Skeletal muscle tissue (tissue), 4 donors: ENCODE measurements around the gene PHACTR1. TPM values are rescaled to one million over a fixed set of nuclear protein-coding genes. Genes with fewer than 3 reads are reported as not detected.

Source experiments
- H3K27ac ChIP-seq: one replicate; pipeline ENCODE4 v1.7.0; 2013; ENCODE audit warnings: mild to moderate bottlenecking, low read depth, low read length, inconsistent platforms
- H3K27me3 ChIP-seq, 3 donors: one replicate each; pipeline ENCODE4 v1.7.0; 2013; ENCODE audit warnings: low read length in 3 of 3; ENCODE audit not compliant: control insufficient read depth in 3 of 3, insufficient read depth in 3 of 3
- H3K36me3 ChIP-seq, 3 donors: one replicate each; pipeline ENCODE4 v1.7.0; 2013; ENCODE audit warnings: low read length in 3 of 3; ENCODE audit not compliant: control insufficient read depth in 3 of 3, insufficient read depth in 3 of 3
- H3K4me1 ChIP-seq, 3 donors: one replicate each; pipeline ENCODE4 v1.7.0; 2013; ENCODE audit warnings: low read length in 3 of 3, mild to moderate bottlenecking in 3 of 3; ENCODE audit not compliant: control insufficient read depth in 3 of 3, insufficient read depth in 3 of 3
- H3K4me3 ChIP-seq, 3 donors: one replicate each; pipeline ENCODE4 v1.7.0; 2013; ENCODE audit warnings: low read length in 3 of 3
- H3K9ac ChIP-seq, 3 donors: one replicate each; pipeline ENCODE4 v1.7.0; 2013; ENCODE audit warnings: low read length in 3 of 3, mild to moderate bottlenecking in 3 of 3, moderate library complexity in 2 of 3, low read depth in 1 of 3
- H3K9me3 ChIP-seq, 3 donors: one replicate each; pipeline ENCODE4 v1.7.0; 2013; ENCODE audit warnings: low read length in 3 of 3; ENCODE audit not compliant: control insufficient read depth in 3 of 3
- total RNA-seq: library from RNA; depleted of rRNA; stranded (reverse); fragments of >200 nt; gene quantifications from one replicate; pipeline ENCODE4 v1.2.3, GENCODE V29; 2014
- donor health status: Osteomylitis.

Gene PHACTR1
- total RNA-seq, 1 donor from 2014 or later, result 5.7 TPM

- H3K27me3 ChIP-seq, result no peaks in the 10 kb centered on the region
- H3K4me1 ChIP-seq, result peaks cover 18 to 23% (median 20%) of the 10 kb centered on the region in 3 donors
- no peak overlapping the region for H3K27ac ChIP-seq
- H3K4me3 ChIP-seq, result no peak overlapping the region
- no peaks in the 10 kb centered on the region for H3K9me3 ChIP-seq
- peaks cover 10 to 27% (median 20%) of the 10 kb centered on the region in 3 donors for H3K36me3 ChIP-seq
- no peak overlapping the region for H3K9ac ChIP-seq
These were observed 582.8 kb downstream of the PHACTR1 start for GRCh38 chr6:13299403-13299821.

GRCh38 chr6:13299918-13300317 lies 583.4 kb downstream of the PHACTR1 start:
- H3K27me3 ChIP-seq, result no peaks in the 10 kb centered on the region
- H3K36me3 ChIP-seq, result peaks cover 5 to 23% (median 20%) of the 10 kb centered on the region in 3 donors
- peaks cover 18 to 23% (median 20%) of the 10 kb centered on the region in 3 donors for H3K4me1 ChIP-seq
- H3K9ac ChIP-seq, result no peak overlapping the region
- H3K9me3 ChIP-seq, result no peaks in the 10 kb centered on the region
- H3K27ac ChIP-seq, result no peak overlapping the region
- H3K4me3 ChIP-seq, result no peak overlapping the region

GRCh38 chr6:13300643-13301590 lies 584.4 kb downstream of the PHACTR1 start:
- peaks cover 6 to 24% (median 21%) of the 10 kb centered on the region in 3 donors for H3K36me3 ChIP-seq
- H3K4me3 ChIP-seq, result no peak overlapping the region
- H3K9ac ChIP-seq, result no peak overlapping the region
- no peak overlapping the region for H3K27ac ChIP-seq
- peaks cover 18 to 23% (median 20%) of the 10 kb centered on the region in 3 donors for H3K4me1 ChIP-seq
- H3K27me3 ChIP-seq, result no peaks in the 10 kb centered on the region
- no peaks in the 10 kb centered on the region for H3K9me3 ChIP-seq

DNA sequence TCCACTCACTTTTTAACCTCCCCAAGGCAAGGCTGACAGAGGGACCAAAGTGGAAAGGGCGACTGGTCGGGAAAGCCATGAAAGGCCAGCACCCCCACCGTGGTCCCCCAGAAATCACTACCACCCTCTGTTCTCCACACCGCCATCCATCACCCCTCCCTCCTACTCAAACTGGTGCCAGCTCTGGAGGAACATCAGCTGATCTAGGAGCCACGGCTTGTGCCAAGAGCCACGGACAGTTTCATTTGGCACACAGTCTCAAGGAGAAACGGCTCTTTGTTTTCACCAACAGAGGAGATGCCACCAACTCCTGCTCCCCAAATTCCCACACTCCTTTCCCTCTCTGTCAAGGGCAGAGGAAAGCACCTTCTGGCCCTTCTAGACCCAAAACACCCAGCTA lies 585.7 kb downstream of the PHACTR1 start:
- peaks cover 18 to 23% (median 20%) of the 10 kb centered on the region in 3 donors for H3K4me1 ChIP-seq
- peak overlapping the region in 1 of 3 donors; percentile 8 for H3K4me3 ChIP-seq
- H3K36me3 ChIP-seq, result peaks cover 3 to 28% (median 27%) of the 10 kb centered on the region in 3 donors
- peak overlapping the region; percentile 70 for H3K27ac ChIP-seq
- no peaks in the 10 kb centered on the region for H3K27me3 ChIP-seq
- H3K9ac ChIP-seq, result peak overlapping the region in 1 of 3 donors; percentile 26
- no peaks in the 10 kb centered on the region for H3K9me3 ChIP-seq

GRCh38 chr6:13302751-13303667 lies 586.4 kb downstream of the PHACTR1 start:
- no peak overlapping the region for H3K4me3 ChIP-seq
- H3K27ac ChIP-seq, result peak overlapping the region; percentile 70
- H3K27me3 ChIP-seq, result no peaks in the 10 kb centered on the region
- peaks cover 18 to 27% (median 23%) of the 10 kb centered on the region in 3 donors for H3K4me1 ChIP-seq
- peaks cover 5 to 26% (median 26%) of the 10 kb centered on the region in 3 donors for H3K36me3 ChIP-seq
- H3K9me3 ChIP-seq, result no peaks in the 10 kb centered on the region
- peak overlapping the region in 2 of 3 donors; percentile 3 to 42 for H3K9ac ChIP-seq

DNA sequence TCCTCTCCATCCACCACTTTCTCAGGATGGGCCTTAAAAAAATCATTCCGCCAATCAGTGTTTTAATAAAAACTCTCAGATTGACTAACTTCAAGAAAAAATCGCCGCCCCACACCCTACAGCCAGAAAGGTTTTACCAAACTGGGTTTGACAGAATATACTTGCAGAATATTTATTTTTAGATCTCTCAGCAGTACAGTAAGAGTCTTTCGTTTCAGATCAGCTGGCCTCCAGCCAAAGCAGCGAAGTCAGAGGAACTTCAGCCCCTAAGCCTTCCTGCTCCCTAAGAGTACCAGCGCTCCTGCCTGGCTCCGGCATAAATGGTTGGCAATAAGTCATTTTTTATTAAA lies 587.1 kb downstream of the PHACTR1 start:
- Histone ChIP-seq H3K4me1 (peaks cover 21 to 33% (median 29%) of the 10 kb centered on the region in 3 donors), H3K4me3 (no peak overlapping the region), H3K27me3 (no peaks in the 10 kb centered on the region), H3K9ac (peak overlapping the region in 2 of 3 donors; percentile 35 to 42), H3K27ac (peak overlapping the region; percentile 70), H3K36me3 (peaks cover 5 to 25% (median 23%) of the 10 kb centered on the region in 3 donors), H3K9me3 (no peaks in the 10 kb centered on the region)

DNA sequence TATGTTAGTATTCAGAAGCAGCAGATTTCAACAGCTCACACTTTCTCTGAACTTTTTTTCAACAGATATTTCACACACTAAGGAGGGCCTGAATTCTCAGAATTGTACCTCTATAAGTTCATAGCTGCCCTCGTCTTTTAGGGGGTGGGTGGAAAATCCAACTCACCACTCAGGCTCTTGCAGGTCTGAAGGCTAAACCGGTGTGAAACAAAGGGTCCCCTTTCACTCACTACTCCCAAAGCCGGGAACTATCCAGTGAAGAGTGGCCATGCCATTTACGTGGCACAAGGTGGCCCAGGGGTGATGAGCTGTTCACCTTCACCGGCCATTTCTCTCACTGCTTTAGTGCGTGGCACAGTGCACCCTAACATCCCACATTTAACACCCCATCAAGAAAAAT lies 587.5 kb downstream of the PHACTR1 start:
- peaks cover 23 to 36% (median 29%) of the 10 kb centered on the region in 3 donors for H3K4me1 ChIP-seq
- H3K27ac ChIP-seq, result peak overlapping the region; percentile 70
- peaks cover 5 to 25% (median 19%) of the 10 kb centered on the region in 3 donors for H3K36me3 ChIP-seq
- no peak overlapping the region for H3K4me3 ChIP-seq
- H3K27me3 ChIP-seq, result no peaks in the 10 kb centered on the region
- no peaks in the 10 kb centered on the region for H3K9me3 ChIP-seq
- peak overlapping the region in 2 of 3 donors; percentile 19 to 35 for H3K9ac ChIP-seq

- Histone ChIP-seq H3K9ac (peak overlapping the region in 1 of 3 donors; percentile 35), H3K27ac (no peak overlapping the region), H3K9me3 (no peaks in the 10 kb centered on the region), H3K4me3 (no peak overlapping the region), H3K27me3 (no peaks in the 10 kb centered on the region), H3K4me1 (peaks cover 23 to 36% (median 29%) of the 10 kb centered on the region in 3 donors), H3K36me3 (peaks cover 5 to 25% (median 19%) of the 10 kb centered on the region in 3 donors)
These were observed 588.2 kb downstream of the PHACTR1 start for GRCh38 chr6:13304580-13305260.

- no peak overlapping the region for H3K4me3 ChIP-seq
- H3K27ac ChIP-seq, result no peak overlapping the region
- H3K9me3 ChIP-seq, result no peaks in the 10 kb centered on the region
- no peak overlapping the region for H3K9ac ChIP-seq
- H3K27me3 ChIP-seq, result no peaks in the 10 kb centered on the region
- peaks cover 5 to 21% (median 16%) of the 10 kb centered on the region in 3 donors for H3K36me3 ChIP-seq
- H3K4me1 ChIP-seq, result peaks cover 23 to 36% (median 29%) of the 10 kb centered on the region in 3 donors
These were observed 588.7 kb downstream of the PHACTR1 start for GRCh38 chr6:13305288-13305687.
